Activated CD8-positive, alpha-beta memory T cell treated with anti-CD3 and anti-CD28 coated beads, Interleukin-2, amount 50 U/mL, for 1 hour (primary cell): ENCODE data around the gene WNT2.
"Not testable (repeated sequence)": the region's sequence is repeated elsewhere in the genome, so short reads cannot be mapped to it uniquely, and the experiment has no call there.

Source experiments
- DNase-seq: peaks from one replicate; pipeline ENCODE4 v3.0.0-alpha.2; 2020; ENCODE audit errors: extremely low read depth

WNT2 gene

GRCh38 chr7:117262546-117262945 lies 60.3 kb downstream of the WNT2 start:
- no peak for DNase-seq

DNA sequence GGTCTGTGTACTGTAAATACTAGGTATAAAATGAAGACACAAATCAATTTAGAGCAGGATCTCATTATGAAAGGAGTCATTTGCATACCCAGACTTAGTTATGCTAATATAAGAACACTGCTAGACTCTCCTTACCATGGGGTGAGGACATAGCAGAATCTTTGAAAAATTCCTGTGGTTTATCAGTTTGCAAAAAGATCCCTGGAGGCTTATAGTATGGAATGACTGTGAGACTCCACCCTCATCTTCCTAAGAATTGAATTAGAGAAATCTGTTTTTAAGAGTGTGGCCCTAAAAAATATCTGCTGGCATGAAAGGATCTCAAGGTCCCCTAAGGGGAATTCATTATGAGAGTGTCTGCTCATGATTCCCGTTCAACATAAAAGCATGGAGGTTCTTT lies 63.2 kb downstream of the WNT2 start:
- no peak for DNase-seq

GRCh38 chr7:117251687-117252086 lies 71.2 kb downstream of the WNT2 start:
- no peak for DNase-seq

GRCh38 chr7:117250801-117251200 lies 72.1 kb downstream of the WNT2 start:
- no peak for DNase-seq

DNA sequence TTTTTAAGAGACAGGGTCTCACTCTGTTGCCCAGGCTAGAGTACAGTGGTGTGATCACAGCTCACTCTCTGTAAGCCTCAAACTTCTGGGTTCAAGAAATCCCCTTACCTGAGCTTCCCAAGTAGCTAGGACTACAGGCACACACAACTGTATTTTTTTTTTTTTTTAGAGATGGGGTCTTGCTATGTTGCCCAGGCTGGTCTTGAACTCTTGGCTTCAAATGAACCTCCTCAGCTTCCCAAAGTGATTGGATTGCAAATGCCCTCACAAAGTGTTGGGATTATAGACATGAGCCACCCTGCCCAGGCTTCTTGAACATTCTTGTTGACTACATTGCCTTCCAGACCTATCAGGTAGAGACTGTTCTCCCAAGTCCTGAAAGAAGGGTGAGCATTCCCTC lies 72.6 kb downstream of the WNT2 start:
- DNase-seq: no peak

DNA sequence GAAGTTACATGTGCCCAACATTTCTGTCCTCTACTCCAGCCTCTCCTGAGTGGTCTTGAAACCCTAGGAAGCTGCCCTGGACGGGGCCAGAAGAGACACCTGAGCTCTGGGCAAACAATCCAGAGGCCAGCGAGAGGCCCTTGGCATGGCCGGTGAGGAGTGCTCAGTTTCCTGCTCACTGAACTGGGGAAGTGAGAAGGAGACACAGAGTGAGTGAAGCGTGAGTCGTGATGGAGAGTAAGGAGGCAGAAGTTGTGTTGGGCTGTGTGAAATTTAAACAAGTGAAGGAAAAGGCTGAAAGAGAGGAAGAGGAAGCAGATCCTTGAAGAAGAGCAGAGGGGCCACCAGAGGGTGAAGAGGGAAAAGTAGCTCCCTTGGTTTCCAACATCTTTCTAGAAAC lies 73.2 kb downstream of the WNT2 start:
- no peak for DNase-seq

GRCh38 chr7:117248829-117249228 lies 74.0 kb downstream of the WNT2 start:
- DNase-seq: no peak

- no peak for DNase-seq
Measured at GRCh38 chr7:117247809-117248208, 75.0 kb downstream of the WNT2 start.

DNA sequence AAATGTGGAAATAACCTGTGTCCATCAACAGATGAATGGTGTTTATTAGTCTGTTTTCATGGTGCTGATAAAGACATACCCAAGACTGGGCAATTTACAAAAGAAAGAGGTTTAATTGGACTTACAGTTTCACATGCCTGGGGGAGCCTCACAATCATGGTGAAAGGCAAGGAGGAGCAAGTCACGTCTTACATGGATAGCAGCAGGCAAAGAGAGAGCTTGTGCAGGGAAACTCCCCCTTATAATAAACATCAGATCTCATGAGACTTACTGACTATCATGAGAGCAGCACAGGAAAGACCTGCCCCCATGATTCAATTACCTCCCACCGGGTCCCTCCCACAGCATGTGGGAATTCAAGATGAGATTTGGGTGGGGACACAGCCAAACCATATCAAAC lies 77.2 kb downstream of the WNT2 start:
- not testable (repeated sequence) for DNase-seq

GRCh38 chr7:117243390-117243789 lies 79.5 kb downstream of the WNT2 start:
- no peak for DNase-seq

- DNase-seq: no peak
Measured at GRCh38 chr7:117241088-117241487, 81.8 kb downstream of the WNT2 start.

DNA sequence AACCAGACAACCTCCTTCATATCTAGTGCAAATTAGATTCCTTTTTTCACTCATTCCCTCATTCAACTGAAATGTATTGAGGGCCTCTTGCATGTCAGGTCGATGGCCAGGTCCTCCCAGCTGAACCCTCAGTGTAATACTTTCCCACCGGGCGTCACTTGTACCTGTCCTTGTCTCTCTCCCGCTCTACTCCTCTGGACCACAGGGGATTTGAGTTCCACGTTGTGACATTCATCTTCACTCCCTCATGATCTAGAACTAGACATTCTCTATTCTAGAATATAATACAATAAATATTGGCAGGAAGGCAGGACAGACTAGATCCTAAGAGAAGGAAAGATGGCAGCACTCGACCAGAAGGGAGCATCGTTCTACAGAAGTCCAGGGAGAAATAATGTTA lies 83.9 kb downstream of the WNT2 start:
- no peak for DNase-seq

- DNase-seq: no peak
Measured at GRCh38 chr7:117238472-117238871, 84.4 kb downstream of the WNT2 start.

GRCh38 chr7:117237646-117238045 lies 85.2 kb downstream of the WNT2 start:
- DNase-seq: no peak

- no peak for DNase-seq
Measured at GRCh38 chr7:117231047-117231359, 91.9 kb downstream of the WNT2 start.

GRCh38 chr7:117230276-117231046 lies 92.4 kb downstream of the WNT2 start:
- no peak for DNase-seq

- no peak for DNase-seq
Measured at GRCh38 chr7:117229350-117229749, 93.5 kb downstream of the WNT2 start.

DNA sequence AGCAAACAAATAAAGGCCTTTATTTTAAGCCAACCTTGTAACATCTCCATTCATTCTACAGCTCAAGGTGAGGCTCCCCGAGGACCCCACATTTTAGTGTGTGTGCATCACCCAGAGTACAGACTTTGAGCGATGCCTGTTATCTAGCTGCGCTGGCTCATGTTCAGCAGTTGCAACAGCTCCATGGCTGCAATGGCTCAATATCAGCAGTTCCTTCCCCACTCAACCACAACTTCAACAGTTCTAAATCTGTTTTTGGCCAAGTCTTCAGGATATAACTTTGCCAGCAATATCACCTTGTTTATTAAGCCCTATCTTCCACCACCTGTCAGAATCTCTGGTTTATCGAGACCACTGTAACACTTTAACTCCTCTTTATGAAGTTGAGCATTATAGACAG lies 95.8 kb downstream of the WNT2 start:
- no peak for DNase-seq

- DNase-seq: no peak
Measured at GRCh38 chr7:117225536-117225935, 97.3 kb downstream of the WNT2 start.
